NCI-H748 (cell line): ENCODE results near the gene STPG2.

Experiments used
- DNase-seq: peaks from one replicate; lab custom pipeline; 2025; ENCODE audit not compliant: unreplicated experiment; lab: John Stamatoyannopoulos, UW

Gene STPG2

GRCh38 chr4:98094118-98094517 is 49.2 kb downstream of the STPG2 start:
- no peak for DNase-seq

DNA sequence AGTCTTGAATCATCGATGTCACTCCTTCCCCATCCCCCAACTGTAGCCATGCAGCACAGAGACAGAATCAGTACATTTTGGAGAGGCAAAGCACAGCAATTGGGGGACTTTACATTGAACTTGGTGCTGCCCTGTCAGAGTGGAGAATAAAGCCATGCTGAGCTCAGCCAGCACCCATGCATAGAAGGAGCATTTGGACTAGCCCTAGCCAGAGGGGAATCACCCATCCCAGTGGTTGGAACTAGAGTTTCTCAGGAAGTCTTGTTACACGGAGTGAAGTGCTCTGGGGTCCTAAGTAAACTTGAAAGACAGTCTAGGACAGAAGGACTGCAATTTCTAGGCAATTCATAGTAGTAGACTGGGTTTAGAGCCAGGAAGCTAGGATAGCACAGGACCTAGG is 49.6 kb downstream of the STPG2 start:
- no peak for DNase-seq

DNA sequence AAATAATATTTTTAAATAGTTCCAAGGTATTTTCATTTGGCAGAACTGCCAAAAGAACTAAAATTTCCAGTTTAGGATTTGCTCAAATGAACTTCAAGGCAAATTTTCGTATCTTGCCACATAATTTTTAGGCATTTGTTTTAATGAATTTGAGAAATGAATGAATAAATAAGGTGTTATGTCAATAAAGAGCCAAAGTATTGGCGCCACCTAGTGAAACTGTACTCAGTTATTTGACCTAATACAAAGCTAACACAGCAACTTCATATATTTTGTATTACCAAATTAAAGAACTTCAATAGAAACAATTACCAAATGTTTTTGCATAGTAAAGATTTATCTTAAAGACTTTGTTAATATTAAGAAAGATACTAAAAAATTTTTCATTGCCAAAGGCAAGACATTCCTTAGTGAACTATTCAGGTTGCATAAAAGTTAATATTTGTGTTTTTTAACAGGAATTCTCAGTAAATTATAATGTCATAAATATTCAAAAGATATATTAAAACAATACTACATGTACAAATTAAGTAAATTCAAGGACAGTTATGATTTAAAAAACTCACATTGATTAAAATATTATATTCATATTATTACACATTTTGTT is 50.3 kb downstream of the STPG2 start:
- peak; percentile 38 for DNase-seq

GRCh38 chr4:98081936-98082335 is 61.3 kb downstream of the STPG2 start:
- no peak for DNase-seq

DNA sequence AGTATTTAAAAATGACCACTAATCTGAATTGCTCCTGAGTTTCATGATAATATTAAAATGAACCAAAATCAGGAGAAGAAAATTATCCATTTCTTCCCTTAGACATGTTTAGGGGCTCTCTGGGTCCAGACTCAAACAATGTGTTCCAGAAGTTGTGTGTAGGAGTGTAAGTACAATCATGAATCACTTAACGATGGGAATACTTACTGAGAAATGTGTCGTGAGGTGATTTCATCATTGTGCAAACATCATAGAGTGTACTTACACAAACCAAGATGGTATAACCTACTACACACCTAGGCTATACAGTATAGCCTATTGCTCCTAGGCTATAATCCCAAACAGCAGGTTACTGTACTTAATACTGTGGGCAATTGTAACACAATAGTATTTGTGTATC is 74.8 kb downstream of the STPG2 start:
- DNase-seq: no peak

DNA sequence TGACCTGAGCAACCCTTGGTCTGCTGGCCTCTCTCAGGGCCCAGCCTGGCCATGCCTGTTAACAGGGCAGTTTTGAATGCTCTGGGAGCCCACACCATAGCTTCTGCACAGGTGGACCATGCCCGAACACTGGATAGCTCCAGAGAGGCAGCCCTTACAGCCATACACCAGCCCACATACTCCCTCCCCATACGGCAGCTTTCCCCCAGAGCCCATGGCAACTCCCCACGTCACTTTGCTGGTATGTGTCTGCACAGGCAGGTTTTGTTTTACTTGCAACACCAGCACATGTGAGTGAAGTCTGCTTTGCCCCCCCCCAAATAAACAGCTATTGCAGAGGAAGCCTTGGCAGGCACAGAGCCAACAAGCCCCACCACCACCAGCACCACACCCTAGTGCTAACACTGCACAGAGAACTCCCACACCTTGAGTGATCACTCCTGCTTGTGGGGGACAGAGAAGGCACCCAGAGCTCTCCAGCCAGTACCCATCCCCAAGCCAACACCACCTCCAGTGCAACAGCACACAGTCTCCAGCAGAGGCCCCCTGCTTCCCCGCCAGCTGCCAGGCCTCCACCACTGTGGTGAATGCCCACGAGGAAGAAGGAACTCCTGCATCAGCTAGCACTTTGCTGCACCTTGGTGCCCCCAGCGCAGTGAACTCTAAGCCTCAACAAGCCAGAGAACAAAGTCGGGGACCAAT is 87.3 kb downstream of the STPG2 start:
- DNase-seq: no peak

GRCh38 chr4:98046665-98047064 is 96.6 kb downstream of the STPG2 start:
- DNase-seq: peak; percentile 39

DNA sequence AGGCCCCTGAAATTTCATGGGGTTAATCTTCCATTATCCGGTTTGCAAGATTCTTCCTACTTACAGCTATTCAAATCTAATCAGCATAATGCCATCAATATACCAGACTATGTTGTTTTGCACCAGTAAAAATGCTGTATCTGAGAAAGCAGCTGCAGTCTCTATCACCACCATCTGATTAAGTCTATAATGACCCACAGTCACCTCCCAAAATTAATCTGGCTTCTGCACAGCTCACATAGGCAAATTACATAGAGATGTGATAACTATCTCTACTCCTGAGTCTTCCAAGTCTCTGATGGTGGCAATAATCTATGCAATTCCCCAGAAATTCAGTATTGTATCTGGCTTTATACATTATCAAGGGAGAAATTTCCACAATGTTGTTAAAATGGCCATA is 113.2 kb downstream of the STPG2 start:
- no peak for DNase-seq

- DNase-seq: no peak
Observed at GRCh38 chr4:98027827-98028226, 115.4 kb downstream of the STPG2 start.

- no peak for DNase-seq
Observed at GRCh38 chr4:98026362-98026761, 116.9 kb downstream of the STPG2 start.

GRCh38 chr4:98006814-98007412 is 136.4 kb downstream of the STPG2 start:
- DNase-seq: no peak

- DNase-seq: no peak
Observed at GRCh38 chr4:98006060-98006459, 137.2 kb downstream of the STPG2 start.

DNA sequence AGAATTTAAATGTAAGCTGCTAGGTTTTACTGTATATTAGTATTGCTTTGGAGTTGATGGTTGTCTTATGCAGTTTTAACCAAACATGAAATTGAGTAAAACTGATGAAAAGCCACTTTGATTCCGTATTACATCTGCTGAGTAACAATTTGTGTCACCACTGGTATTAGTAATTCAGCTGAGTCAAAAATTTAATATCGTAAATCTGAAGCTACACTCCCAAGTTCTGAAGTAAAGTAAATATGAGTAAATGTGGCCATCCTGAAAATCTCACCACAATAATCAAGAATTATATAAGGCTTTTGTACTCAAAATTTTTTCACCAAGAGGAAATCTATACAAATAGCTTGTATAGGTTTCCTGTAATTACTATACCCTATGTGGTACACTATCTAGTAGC is 142.3 kb downstream of the STPG2 start:
- no peak for DNase-seq

DNA sequence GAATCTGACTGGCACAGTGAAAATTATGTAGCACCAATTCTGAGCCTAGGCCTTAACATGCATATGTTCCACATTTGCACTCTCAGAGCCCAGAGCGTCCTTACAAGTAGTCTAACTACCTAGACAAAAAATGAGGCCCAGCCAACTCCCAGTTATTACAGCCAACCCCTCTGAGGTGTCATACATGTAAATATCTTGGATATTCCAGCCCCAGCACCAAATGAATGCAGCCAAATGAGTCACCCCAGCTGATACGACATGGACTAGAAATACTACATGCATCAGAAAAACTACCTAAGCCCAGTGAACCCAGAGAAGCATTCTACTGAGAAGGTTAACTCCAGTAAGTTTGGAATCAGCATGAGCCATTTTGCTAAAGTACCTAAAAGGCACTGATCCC is 145.1 kb downstream of the STPG2 start:
- DNase-seq: no peak

- no peak for DNase-seq
Observed at GRCh38 chr4:97994765-97995465, 148.4 kb downstream of the STPG2 start.

DNA sequence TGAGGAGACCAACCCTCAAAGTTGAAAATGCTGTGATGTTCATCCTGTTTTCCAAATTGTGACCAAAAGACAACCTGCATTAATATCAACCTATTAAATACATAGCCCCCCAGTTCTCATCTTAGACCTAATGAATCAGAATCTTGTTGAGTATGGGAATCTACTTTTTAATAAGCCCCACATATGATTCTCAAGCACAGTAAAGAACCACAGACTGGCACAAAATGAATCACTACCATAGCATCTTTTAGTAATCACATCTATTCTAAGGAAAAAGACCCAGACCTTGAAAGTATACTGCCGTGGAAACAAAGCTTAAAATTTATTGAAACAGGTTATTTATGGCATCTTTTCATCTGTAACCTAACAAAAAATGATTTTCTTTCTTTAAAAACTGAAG is 152.9 kb downstream of the STPG2 start:
- DNase-seq: no peak

- DNase-seq: peak; percentile 53
Observed at GRCh38 chr4:97987019-97987648, 156.1 kb downstream of the STPG2 start.

DNA sequence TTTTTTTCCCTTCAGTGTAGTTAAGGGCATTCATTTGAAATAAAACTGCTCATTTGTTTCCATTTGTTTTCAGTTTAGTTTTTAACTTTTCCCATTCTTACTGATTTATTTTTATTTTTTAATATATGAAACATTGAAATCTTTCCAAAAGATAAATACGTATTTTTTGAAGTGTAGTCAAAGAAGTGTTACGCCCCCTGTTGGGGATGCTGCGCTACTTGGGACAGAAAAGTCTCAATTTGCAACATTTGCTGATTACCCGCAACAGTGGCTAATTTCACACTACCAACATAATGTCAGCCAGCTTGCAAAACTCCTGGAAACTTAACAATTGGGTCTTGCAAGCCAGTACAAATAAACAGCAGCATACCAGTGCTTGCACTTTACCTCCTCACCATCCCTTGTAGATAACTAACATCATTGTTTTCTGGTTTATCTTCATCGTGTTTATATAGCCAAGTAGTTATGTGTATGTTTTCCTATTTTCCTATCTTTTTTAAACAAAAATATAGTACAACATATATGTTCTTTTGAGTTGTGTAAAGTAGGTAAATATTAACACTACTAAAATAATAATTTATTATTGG is 158.6 kb downstream of the STPG2 start:
- no peak for DNase-seq

DNA sequence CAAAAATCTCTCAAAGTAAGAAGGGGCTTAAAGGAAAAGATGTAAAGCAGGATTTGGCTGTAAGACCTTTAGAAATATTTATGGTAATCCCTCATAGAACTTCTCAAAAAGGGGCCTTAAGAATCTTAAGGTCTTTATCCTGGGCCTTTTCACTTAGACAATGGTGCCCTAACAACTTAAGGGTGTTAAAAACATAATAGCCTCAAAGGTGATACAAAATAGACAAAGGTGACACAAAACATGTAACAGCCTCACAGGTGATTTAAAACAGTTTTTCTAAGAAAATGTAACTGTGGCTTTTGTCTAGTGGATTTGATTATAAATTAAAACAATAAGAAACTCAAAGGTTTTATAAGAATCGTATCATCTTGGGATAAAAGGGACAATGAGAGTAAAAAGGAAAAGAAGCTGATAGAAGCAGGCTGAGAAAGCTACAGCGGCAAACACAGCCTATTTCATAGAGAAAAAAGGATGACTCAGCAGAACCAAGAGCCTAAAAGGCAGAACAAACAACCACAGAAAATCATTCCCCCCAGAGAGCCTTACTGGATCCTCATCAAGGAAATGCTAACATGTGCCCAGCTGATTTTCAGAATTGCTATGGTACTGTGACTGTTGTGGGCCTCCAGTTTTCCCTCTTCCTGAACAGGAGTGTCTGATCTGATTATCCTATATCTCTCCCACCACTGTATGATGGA is 164.3 kb downstream of the STPG2 start:
- no peak for DNase-seq

GRCh38 chr4:97953171-97953941 is 189.9 kb downstream of the STPG2 start:
- DNase-seq: no peak
